Articular chondrocyte of knee joint (primary cell): Measurements from ENCODE around the gene SLC22A13. TPM values are rescaled to one million over a fixed set of nuclear protein-coding genes. Genes with fewer than 3 reads are reported as not detected.

Experiments
- small RNA-seq: library from RNA; depleted of rRNA; stranded (forward); fragments of <200 nt; gene quantifications from one replicate; pipeline ENCODE3, GENCODE V24; 2012
- total RNA-seq: library from RNA; depleted of rRNA; stranded (reverse); fragments of >200 nt; gene quantifications from 2 replicates; pipeline ENCODE4 v1.2.3, GENCODE V29; 2012

Gene SLC22A13
- total RNA-seq: 0.86 and 1.0 TPM in 2 replicates

GRCh38 chr3:38265604-38266307, at the start of gene SLC22A13:
SLC22A13 (plus strand) TSS chr3:38265812; CDS start chr3:38265861, 49 bp downstream.

DNA sequence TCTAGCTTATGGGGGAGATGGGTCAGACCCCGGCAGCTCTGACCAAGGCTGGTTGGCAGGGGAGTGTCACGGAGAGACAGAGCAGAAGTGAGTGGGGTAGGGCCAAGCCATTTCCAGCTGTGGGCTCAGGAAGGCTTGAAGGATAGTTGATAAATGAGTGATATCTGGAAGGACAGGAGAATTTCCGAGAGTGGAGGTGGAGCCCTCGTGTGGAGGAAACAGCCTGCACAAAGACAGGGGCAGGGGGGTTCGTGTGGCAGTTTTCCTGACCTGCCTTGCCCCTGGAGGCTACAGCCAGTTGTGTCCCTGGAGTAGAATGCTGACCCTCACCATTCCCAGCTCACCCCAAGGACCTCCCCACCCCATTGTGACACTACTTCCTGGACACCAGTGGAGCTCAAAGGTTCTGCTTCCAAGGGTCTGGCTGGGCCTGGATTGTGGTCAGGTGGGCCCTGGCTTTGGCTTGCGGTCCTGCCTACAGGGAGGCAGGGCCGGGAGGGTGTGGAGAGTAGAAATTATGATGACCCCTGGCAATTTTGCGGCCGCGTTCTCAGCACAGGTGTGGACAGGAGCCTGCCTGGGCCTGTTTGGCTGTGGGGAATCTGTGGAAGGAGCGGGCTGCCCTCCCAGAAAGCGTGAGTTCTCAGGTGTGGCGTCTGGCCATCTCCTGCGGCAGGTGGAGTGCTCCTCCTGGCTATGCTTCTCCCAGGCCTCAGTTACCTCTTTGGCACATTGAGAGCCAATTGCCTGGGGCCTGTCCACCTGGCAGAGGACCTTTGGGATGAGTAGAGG, 16.5 kb downstream of the SLC22A13 start, which contains the start of gene SLC22A14:
SLC22A14 (plus strand) TSS at position 400 of the 792 bp plus-strand sequence. CDS start 23,733 bp downstream, outside the sequence.

Small RNA genes lying within 50 kb of the gene (small RNA-seq; reads per million reads assigned to genes)
- not detected for gene RNU6-235P

Other genes with a start within 250 kb of the SLC22A13 start
- 42.3 and 42.7 TPM in 2 replicates for gene PLCD1, start 236.2 kb upstream of the SLC22A13 start, total RNA-seq
- 0.26 and 0.54 TPM in 2 replicates for gene DLEC1, start 226.6 kb upstream of the SLC22A13 start, total RNA-seq
- 37.0 and 46.3 TPM in 2 replicates for gene ACAA1, start 128.7 kb upstream of the SLC22A13 start, total RNA-seq
- gene MYD88, start 127.2 kb upstream of the SLC22A13 start, total RNA-seq: 13.1 and 14.9 TPM in 2 replicates
- gene OXSR1, start 100.3 kb upstream of the SLC22A13 start, total RNA-seq: 67.3 and 85.3 TPM in 2 replicates
- 0.32 and 0.52 TPM in 2 replicates for gene SLC22A14, start 16.5 kb downstream of the SLC22A13 start, total RNA-seq
- gene XYLB, start 81.0 kb downstream of the SLC22A13 start, total RNA-seq: 9.1 and 10.7 TPM in 2 replicates
- gene ACVR2B, start 188.1 kb downstream of the SLC22A13 start, total RNA-seq: 2.5 and 3.4 TPM in 2 replicates
- gene EXOG, start 230.5 kb downstream of the SLC22A13 start, total RNA-seq: 20.6 and 22.0 TPM in 2 replicates